M059J (cell line): ENCODE results near the gene CDK5R1. TPM values are rescaled to one million over a fixed set of nuclear protein-coding genes. Genes with fewer than 3 reads are reported as not detected.

Experiments
- total RNA-seq: library from RNA; depleted of rRNA; stranded (reverse); fragments of >200 nt; shearing (Covaris generic); gene quantifications from 2 replicates; pipeline ENCODE4 v1.2.3, GENCODE V29; 2014; rRNA removed

The CDK5R1 gene
- total RNA-seq, 1 experiment from 2014 or later: 3.7 TPM

Other genes with a start within 250 kb of the CDK5R1 start
- 0.02 and 0.30 TPM in 2 replicates for gene RHBDL3, start 221.2 kb upstream of the CDK5R1 start, total RNA-seq
- 17.2 and 21.6 TPM in 2 replicates for gene C17orf75, start 144.8 kb upstream of the CDK5R1 start, total RNA-seq
- gene ZNF207, start 136.8 kb upstream of the CDK5R1 start, total RNA-seq: 163 and 195 TPM in 2 replicates
- 70.0 and 102 TPM in 2 replicates for gene PSMD11, start 42.5 kb upstream of the CDK5R1 start, total RNA-seq